Raji (cell line): Measurements from ENCODE around the gene PPIL1.

Experiments
- POLR2A ChIP-seq: IDR thresholded peaks from 2 replicates; pipeline ENCODE4 v1.6.1; 2011; ENCODE audit warnings: low read depth, low read length, control low read depth; ENCODE audit not compliant: insufficient read depth

The PPIL1 gene

GRCh38 chr6:36821581-36822335, 52.8 kb downstream of the PPIL1 start:
- TF ChIP-seq POLR2A: no peak

DNA sequence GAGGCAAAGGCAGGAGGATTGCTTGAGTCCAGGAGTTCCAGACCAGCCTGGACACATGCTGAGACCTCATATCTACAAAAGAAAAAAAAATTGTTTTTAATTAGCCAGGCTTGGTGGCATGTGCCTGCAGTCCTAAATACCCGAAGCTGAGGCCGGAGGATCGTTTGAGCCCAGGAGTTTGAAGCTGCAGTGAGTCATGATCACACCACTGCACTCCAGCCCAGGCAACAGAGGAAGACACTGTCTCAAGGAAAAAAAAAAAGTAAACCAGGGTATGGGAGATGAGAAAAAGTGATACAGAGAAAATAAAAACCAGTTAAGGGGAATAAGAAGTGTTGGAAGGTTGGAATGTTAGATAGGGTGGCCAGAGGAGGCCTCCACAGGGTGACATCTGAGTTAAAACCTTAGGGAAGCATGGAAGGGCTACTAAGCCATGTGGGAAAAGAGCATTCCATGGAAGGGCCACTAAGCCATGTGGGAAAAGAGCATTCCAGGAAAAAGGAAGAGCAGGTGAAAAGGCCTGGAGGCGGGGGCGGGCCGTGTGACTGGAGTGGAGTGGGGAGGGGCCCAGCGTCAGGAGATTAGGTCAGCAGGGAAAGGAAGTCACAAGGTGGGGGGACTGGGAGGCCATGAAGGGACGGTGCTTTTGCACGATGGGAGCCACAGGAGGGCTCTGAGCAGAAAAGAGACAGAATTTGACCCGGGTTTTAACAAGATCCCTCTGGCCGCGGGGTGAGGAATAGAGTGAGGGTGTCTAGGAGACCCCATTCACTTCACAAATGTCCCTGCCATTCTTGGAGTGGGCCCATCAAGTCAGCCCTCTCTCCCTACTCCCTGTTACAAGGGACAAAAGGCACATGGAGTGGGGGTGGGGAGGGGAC, 53.7 kb downstream of the PPIL1 start:
- TF ChIP-seq POLR2A: no peak

DNA sequence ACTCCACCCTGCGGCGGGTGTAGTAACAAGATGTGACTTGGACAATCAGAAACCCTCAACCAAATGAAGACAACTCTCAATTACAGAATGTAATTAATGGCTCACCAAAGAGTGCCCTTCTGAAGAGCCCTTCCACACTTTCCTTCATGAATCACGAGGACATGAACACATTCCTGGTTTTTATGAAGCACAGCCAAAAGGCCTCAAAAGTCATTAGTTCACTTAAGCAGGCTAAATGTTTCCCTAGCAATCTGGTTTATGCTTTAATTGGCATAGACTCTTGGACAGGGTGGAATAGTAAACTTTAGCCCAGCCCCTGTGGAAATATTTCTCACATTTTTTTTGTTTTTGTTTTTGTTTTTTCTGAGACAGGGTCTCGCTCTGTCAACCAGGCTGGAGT, 55.8 kb downstream of the PPIL1 start:
- no peak for TF ChIP-seq POLR2A

- TF ChIP-seq POLR2A: no peak
Measured at GRCh38 chr6:36817847-36818246, 56.8 kb downstream of the PPIL1 start.

- TF ChIP-seq POLR2A: no peak
Measured at GRCh38 chr6:36817176-36817817, 57.3 kb downstream of the PPIL1 start.

DNA sequence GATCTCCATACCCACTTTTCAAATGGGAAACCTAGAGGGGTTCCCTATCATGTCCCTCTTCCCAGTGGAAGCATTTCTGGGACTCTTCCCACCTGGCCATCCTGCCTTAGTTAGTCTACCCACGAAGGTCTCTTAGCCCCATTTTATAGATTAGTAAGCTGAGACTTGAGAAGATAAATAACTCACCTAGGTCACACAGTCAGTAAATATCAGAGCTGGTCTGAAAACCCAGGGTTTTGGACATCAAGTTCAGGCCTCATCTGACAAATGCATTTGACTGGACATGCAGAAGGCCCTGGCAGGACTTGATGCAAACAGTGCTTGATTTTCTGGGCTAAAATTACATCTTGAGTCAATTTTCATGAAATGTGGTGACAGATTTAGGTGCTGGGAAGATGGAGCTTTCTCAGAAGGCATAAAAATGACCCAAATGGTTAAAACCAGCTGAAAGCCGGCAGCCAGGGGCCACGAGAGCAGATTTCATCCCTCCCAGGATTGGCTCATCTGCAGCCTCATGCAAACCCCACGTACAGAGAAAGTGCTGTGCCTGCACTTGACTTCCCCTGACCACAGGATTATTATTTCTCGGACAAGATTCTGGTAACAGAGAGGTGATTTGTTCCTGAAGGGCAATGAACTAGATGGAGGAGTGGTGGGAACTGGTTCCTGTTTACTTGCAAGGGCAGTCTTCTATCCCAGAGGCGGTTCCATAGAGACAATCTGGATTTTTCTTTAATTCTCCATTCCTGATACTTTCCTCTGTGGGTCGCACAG, 58.5 kb downstream of the PPIL1 start:
- TF ChIP-seq POLR2A: no peak

GRCh38 chr6:36814249-36814648, 60.4 kb downstream of the PPIL1 start:
- TF ChIP-seq POLR2A: no peak

- TF ChIP-seq POLR2A: no peak
Measured at GRCh38 chr6:36813526-36813925, 61.1 kb downstream of the PPIL1 start.

DNA sequence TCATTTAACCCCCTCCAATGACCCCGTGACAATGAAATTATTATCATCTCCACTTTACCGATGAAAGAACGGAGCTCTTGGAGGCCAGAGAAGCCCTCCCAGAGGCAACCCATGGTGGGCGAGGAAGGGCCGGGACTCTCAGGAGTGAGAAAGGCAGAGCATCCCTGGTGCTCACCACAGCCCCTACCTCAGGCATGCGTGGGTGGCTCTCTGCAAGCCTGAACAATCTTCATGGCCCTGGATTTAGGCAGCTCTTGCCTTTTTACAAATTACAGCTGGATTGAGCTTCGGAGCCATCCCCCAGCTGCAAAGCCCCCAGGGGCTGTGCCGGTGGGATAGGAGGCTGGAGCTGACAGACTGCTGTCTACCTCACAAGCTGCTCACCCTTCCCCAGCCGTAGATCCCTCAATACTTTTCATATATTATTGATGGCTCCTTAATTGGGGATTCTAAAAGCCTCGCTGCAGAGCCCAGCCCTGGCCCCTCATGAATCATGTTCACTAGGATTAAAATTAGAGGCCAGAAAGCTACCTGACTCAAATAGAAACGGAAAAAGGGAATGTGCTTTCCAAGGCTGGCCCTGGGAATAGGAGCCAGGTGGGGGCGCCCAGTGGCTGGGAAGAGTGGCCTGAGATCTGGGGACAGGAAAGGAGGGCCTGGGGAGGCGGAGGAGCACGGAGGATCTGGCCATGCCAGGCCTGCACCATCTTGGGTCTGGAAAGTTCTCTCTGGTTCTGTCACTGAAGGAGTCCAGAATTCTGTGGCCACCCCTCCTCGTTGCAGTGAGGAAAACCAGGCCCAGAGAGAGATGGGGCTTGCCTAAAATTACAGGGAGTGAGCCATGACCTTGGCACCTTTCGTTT, 64.4 kb downstream of the PPIL1 start:
- TF ChIP-seq POLR2A: no peak

DNA sequence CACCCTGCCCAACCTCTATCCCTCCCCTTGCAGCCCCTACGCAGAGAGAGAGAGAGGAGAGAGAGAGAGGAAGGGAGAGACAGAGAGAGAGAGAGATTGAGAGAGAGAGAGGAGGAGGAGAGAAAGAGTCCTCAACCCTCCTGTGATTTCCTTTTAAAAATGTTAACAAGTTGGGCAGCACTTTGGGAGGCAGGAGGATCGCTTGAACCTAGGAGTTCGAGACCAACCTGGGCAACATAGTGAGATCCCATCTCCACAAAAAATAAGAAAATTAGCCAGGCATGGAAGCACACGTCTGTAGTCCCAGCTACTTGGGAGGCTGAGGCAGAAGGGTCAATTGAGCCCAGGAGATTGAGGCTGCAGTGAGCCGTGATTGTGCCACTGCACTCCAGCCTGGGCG, 65.4 kb downstream of the PPIL1 start:
- TF ChIP-seq POLR2A: no peak

DNA sequence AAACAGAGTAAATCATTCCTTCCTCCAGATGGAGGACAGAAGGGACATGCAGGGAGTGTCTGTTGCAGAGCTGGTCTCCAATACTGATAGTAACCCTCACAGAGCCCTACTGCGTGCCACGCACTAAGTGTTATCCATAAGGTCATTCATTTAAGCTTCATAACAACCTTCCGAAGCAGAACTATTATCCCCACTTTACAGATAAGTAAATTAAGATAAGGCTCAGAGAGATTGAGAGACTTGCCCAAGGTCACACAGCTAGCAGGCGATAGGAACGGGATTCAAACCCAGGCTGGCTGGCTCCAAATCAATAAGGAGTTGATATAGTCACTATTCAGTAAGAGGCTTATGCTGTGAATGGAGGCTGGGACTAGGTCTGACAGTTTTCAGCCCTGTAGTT, 66.0 kb downstream of the PPIL1 start:
- TF ChIP-seq POLR2A: no peak

- no peak for TF ChIP-seq POLR2A
Measured at GRCh38 chr6:36807750-36808149, 66.9 kb downstream of the PPIL1 start.

DNA sequence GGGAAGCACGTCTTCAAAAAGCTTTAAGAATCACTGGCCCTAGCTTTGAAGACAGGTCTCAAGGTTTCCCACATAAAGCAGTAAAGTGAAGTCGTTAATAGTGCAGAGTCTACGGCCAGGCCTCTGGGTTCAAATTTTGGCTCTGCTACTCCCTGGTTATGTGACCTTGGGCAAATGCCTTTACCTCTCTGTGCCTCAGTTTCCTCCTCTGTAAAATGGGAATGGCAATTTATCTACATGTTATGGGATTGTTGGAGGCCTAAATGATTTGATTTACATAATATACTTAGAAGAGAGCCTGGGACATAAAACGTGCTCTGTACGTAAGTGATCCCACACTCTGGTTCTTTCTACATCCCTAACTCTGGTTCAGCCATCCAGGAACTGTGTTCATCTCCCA, 67.5 kb downstream of the PPIL1 start:
- TF ChIP-seq POLR2A: no peak

DNA sequence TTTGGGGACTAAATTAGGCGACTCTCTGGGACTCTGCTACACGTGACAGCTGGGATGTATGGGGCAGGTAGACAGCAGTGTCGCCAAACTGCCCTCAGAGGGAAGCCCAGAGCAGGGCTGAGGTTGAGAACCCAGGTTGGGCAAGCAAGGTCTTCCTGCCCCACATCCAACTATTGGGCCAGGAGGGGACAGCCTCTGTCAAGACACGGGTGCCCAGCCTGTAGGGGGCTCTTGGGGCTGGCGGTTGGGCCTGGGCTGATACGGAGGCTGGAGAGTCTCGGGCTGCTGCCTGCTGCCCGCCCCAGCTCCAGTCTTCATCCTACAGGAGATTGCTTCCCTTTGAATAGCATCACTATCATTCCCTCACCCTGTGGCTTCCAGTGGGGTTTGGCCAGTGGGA, 68.7 kb downstream of the PPIL1 start:
- TF ChIP-seq POLR2A: no peak

DNA sequence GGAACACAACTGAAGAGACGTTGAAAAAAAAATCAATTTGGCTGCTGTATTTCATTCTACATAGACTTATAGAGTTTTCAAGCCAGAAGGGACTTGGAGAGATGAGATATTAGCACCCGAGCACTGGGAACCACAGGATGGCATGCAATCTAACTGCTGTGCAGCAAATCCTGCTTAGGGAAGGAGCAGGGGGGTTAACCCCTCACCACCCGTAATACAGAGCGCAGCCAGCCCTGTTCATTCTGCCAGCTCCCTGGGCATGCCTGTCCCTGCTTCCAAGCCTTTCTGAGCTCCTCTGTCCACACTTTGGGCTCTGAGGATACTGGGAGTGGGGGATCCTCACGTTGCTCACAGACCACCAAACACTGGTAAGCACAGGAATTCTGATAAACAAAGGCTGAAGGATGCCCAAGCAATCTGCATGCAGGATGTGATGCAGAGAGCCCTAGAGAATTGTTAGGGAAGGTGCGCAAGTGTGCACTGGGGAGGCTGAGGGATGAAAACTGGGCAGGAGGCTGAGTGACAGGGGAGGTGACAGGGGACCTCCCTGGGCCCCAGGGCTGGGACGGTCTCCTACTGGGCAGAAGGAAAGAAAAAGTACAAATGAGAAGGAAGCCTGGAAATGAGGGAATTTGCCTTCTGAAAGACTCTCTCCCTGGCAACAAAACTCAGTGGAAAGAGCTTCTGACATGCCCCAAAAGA, 69.4 kb downstream of the PPIL1 start:
- TF ChIP-seq POLR2A: no peak
